Measurements from ENCODE around the gene ITPR1.

Gene ITPR1

DNA sequence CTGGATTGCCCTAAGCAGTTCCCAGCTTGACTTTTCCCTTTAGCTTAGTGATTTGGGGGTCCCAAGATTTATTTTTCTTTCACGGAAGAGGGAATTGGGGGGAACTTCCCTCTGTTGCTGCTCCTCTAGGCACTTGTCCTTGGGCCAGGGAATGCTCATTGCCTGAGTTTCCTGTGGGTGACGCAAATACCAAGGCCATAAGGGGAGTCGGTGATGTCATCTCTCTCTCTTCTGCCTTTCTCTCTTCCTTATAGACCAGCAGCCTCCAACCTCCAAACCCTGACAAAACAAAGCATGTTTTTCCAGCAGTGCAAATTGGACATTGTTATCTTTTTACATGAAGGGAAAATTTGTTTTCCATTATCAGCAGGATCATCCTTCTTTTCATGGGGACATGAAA lies 120.2 kb downstream of the ITPR1 start:
- no peak overlapping the region for H3K4me3 ChIP-seq (ENCODE audit: low read depth, low read length)
- TF ChIP-seq, protein P1, sequence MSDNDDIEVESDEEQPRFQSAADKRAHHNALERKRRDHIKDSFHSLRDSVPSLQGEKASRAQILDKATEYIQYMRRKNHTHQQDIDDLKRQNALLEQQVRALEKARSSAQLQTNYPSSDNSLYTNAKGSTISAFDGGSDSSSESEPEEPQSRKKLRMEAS (IDR thresholded peaks at IDR 0.05; ENCODE audit: low read depth, low read length), result no peak
- TF ChIP-seq MYC (IDR thresholded peaks at IDR 0.05; ENCODE audit: low read depth, low read length), result no peak
- TF ChIP-seq POLR2A (IDR thresholded peaks at IDR 0.05; ENCODE audit: extremely low read depth, insufficient read length), result no peak
- TF ChIP-seq, protein P2, sequence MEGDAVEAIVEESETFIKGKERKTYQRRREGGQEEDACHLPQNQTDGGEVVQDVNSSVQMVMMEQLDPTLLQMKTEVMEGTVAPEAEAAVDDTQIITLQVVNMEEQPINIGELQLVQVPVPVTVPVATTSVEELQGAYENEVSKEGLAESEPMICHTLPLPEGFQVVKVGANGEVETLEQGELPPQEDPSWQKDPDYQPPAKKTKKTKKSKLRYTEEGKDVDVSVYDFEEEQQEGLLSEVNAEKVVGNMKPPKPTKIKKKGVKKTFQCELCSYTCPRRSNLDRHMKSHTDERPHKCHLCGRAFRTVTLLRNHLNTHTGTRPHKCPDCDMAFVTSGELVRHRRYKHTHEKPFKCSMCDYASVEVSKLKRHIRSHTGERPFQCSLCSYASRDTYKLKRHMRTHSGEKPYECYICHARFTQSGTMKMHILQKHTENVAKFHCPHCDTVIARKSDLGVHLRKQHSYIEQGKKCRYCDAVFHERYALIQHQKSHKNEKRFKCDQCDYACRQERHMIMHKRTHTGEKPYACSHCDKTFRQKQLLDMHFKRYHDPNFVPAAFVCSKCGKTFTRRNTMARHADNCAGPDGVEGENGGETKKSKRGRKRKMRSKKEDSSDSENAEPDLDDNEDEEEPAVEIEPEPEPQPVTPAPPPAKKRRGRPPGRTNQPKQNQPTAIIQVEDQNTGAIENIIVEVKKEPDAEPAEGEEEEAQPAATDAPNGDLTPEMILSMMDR (IDR thresholded peaks at IDR 0.05; ENCODE audit: low read depth, low read length), result no peak
- DNase-seq (ENCODE audit: low read depth), result no peak

DNA sequence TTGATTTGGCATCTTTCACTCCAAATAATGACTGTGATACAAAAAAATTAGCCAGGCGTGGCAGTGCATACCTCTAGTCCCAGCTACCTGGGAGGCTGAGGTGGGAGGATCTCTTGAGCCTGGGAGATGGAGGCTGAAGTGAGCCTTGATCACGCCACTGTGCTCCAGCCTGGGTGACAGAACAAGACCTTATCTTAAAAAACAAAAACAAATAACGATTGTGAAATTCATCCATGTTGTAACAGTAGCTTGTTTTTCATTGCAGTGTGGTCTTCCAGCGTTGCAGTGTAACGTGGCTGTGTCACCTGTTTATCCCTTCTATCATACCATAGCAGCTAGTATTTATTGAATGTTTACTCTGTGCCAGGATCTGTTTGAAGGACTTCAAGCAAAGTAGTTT lies 120.9 kb downstream of the ITPR1 start:
- DNase-seq (ENCODE audit: low read depth), result no peak
- no peak overlapping the region for H3K4me3 ChIP-seq (ENCODE audit: low read depth, low read length)
- no peak for TF ChIP-seq MYC (IDR thresholded peaks at IDR 0.05; ENCODE audit: low read depth, low read length)
- no peak for TF ChIP-seq POLR2A (IDR thresholded peaks at IDR 0.05; ENCODE audit: extremely low read depth, insufficient read length)
- TF ChIP-seq, protein P2 (IDR thresholded peaks at IDR 0.05; ENCODE audit: low read depth, low read length), result no peak
- TF ChIP-seq, protein P1 (IDR thresholded peaks at IDR 0.05; ENCODE audit: low read depth, low read length), result no peak

DNA sequence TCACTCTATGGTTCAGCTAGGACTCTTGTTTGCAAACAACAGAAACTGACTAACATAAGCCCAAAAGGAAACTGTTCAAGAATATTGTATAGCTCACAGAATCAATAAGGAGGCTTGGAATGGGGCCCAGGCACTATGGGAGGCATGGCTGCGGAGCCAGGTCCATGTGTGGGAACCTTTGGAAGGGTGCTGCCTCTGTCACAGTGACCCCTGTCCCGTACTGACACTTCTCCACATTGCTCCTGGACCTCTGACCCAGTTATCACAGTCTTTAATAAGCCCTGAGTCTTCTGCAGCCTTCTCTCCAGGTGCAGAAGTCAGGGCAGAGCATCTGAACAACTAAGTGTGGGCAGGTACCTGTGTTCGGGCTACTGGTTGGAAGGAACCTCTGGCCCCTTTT lies 121.8 kb downstream of the ITPR1 start:
- no peak for DNase-seq (ENCODE audit: low read depth)
- TF ChIP-seq, protein P1 (IDR thresholded peaks at IDR 0.05; ENCODE audit: low read depth, low read length), result no peak
- H3K4me3 ChIP-seq (ENCODE audit: low read depth, low read length), result no peak overlapping the region

DNA sequence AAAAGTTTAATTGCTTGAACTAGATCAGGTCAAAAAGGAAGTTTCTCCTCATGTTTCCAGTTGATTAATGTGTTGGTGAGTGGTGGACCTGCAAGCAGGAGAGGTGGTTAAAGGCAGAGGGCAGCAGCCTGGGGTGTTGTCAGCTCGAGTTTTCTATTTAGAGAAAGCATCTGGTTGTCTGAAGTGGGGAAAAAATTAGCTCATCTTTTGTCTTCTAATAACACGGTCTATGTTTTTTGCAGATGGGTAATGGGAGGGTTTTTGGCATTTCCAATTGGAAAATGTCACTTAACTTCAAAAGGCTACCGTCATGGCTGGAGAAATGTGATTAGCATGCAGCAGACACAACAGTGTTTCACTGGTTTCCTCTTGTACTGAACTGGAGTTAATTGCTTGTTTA lies 122.6 kb downstream of the ITPR1 start:
- no peak overlapping the region for H3K4me3 ChIP-seq (ENCODE audit: low read depth, low read length)
- TF ChIP-seq MYC (IDR thresholded peaks at IDR 0.05; ENCODE audit: low read depth, low read length), result no peak
- no peak for TF ChIP-seq POLR2A (IDR thresholded peaks at IDR 0.05; ENCODE audit: extremely low read depth, insufficient read length)
- TF ChIP-seq, protein P2 (IDR thresholded peaks at IDR 0.05; ENCODE audit: low read depth, low read length), result no peak
- TF ChIP-seq, protein P1 (IDR thresholded peaks at IDR 0.05; ENCODE audit: low read depth, low read length), result no peak
- DNase-seq (ENCODE audit: low read depth), result no peak

DNA sequence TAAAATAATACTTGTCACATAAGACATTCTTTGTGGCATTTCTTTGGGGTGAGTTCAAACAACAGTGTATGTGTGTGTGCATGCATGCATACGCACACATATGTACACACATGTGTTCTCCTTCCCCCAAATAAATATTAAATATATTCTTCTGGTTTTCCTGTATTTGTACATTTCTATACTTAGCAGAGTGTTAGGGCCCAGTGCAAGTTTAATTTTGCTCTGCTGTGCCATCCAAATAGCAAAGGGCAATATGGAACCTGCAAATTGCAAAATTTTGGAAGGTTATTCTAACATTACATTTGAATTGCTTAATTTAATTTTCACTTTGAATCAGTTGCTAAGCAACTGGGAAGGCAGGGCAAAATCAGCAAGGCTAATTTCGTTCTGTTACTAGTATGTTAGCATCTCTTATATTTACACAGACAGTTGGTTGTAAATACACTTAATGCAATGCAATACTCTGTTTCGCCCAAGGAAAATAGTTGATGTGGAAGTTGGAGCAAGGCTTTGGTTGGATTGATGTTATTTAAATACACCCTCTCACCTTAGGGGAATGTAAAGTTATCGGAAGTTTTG lies 130.4 kb downstream of the ITPR1 start:
- TF ChIP-seq, protein P2 (IDR thresholded peaks at IDR 0.05; ENCODE audit: low read depth, low read length), result no peak
- TF ChIP-seq, protein P1 (IDR thresholded peaks at IDR 0.05; ENCODE audit: low read depth, low read length), result no peak
- no peak for TF ChIP-seq MYC (IDR thresholded peaks at IDR 0.05; ENCODE audit: low read depth, low read length)
- DNase-seq (ENCODE audit: low read depth), result no peak
- no peak overlapping the region for H3K4me3 ChIP-seq (ENCODE audit: low read depth, low read length)

DNA sequence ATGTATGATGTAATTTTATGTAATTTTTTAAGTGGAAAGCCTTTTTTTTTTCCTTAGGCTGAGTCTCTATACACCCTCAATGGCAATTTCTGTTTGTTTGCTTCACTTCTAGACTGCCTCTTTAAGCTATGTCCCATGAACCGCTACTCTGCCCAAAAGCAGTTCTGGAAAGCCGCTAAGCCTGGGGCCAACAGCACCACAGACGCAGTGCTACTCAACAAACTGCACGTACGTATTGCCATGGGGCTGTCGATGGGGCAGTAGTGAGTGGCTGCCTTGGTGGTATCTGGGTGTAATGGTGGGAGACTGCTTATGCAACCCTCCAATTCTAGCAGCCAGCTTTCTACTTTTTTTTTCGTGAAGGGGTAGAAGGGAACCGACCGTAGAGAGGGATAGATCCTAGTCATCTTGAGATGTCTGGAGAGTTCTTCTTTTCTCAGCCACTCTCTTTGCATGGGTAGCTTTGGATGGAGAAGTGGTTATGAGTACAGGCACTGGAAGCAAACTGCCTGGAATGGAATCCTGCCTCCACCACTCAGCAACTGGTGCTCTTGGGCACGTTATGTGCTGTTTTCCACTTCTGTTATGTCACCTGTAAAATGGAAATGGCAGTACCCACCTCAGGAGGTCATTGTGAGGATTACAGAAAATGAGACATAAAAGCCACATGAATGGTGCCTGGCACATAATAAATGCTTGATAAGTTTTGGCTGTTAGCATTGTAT lies 134.7 kb downstream of the ITPR1 start:
- DNase-seq (ENCODE audit: low read depth), result no peak
- no peak overlapping the region for H3K4me3 ChIP-seq (ENCODE audit: low read depth, low read length)
- TF ChIP-seq, protein P2 (IDR thresholded peaks at IDR 0.05; ENCODE audit: low read depth, low read length), result no peak
- TF ChIP-seq, protein P1 (IDR thresholded peaks at IDR 0.05; ENCODE audit: low read depth, low read length), result no peak
- no peak for TF ChIP-seq POLR2A (IDR thresholded peaks at IDR 0.05; ENCODE audit: extremely low read depth, insufficient read length)
- TF ChIP-seq MYC (IDR thresholded peaks at IDR 0.05; ENCODE audit: low read depth, low read length), result no peak

Data from NB4 (cell line).